DMS79 (cell line): Measurements from ENCODE around the gene KIF18B.

Experiments used
- DNase-seq: peaks from one replicate; lab custom pipeline; 2025; lab: John Stamatoyannopoulos, UW

The KIF18B gene

GRCh38 chr17:44918006-44918405 lies 29.6 kb downstream of the KIF18B start:
- no peak for DNase-seq

GRCh38 chr17:44917456-44917855 lies 30.1 kb downstream of the KIF18B start:
- no peak for DNase-seq

- no peak for DNase-seq
These were observed 30.8 kb downstream of the KIF18B start for GRCh38 chr17:44916781-44917241.

- DNase-seq = no peak
These were observed 31.5 kb downstream of the KIF18B start for GRCh38 chr17:44915862-44916780.

DNA sequence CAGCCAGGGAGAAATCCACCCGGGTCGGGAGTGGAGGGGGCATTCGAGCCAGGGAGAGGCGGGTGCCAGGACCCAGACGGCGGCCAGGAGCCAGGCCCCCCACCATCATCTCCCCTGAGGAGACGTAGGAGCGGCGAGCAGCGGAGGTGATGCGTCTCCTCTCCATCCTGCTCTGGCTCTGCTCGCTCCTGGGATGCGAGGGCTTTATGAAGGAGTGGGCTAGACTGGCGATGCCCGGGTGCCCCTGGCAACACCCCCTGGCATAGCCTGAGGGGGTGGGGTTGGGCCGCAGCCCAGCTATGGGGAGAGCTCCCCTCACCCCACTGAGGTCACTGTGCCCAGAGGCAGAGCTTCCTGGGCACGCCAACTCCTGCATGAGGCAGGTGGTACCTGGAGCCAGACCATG lies 32.2 kb downstream of the KIF18B start, which contains the start of gene GFAP:
TSS of gene GFAP (minus strand) at position 180 of the 406 bp plus-strand sequence. CDS start at position 166, 14 bp downstream.
- DNase-seq = no peak

- no peak for DNase-seq
These were observed 32.8 kb downstream of the KIF18B start for GRCh38 chr17:44914698-44915271.

DNA sequence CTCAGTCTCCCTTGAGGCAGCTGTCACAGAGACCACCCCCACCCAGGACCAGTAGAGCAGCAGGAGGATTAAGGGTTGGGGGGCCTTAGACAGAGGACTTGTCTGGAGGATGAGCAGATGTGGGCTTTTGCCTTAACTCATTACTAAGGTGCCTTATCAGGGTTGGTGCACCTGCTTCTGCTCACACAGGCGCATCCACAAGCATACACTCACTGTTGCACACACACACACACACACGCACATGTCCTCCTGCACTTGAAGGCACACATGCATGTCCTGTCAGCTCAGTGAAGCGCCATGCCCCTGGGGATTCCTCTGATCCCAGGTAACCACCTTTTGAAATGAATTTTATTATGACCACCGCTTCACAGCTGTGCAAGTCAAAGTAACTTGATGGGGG lies 33.4 kb downstream of the KIF18B start:
- peak; percentile 82 for DNase-seq

DNA sequence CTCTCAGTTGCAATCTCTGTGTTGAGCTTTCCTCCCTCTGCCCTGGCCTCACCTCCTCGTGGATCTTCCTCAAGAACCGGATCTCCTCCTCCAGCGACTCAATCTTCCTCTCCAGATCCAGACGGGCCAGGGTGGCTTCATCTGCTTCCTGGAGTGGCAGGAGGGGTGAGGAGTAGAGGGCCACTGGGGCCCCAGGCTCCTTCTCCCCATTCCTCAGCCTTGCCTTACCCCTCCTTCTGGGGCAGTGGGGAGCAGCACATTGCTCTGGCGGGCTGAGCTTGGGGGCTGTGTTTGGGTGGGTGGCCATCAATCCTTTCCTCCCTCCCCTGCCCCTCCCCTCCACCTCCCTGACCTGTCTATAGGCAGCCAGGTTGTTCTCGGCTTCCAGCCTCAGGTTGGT lies 33.9 kb downstream of the KIF18B start:
- no peak for DNase-seq

DNA sequence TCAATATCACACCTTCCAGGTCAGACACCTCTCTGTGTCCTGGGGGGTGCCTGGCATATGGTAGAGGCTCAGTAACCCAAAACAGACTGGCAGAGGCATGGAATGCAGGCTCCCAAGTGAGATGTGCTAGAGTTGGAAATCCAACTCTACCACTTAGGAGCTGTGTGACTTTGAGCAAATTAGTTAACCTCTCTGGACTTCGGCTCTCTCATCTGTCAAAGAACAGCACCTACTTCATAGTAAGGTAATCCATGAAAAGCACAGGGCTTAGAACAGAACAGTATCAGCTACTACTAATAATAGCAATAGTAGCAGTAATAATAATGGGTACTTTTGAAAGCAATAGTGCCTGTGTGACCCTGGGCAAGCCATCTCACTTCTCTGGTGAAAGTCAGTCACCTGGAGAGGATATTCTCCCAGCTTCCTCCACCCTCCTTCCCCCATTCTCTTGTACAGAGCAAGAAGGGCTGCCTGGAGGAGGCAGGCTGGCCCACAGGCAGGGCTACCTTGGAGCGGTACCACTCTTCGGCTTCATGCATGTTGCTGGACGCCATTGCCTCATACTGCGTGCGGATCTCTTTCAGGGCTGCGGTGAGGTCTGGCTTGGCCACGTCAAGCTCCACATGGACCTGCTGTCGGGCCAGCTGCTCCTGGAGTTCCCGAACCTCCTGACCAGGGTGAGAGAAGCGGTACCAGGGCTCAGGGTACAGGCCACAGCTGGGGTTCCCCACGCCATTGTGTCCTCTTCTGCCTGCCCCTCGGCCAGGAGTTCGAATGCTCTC lies 34.6 kb downstream of the KIF18B start:
- no peak for DNase-seq

- DNase-seq = peak; percentile 12
These were observed 36.2 kb downstream of the KIF18B start for GRCh38 chr17:44911133-44912001.

- DNase-seq = no peak
These were observed 37.1 kb downstream of the KIF18B start for GRCh38 chr17:44910231-44911106.

DNA sequence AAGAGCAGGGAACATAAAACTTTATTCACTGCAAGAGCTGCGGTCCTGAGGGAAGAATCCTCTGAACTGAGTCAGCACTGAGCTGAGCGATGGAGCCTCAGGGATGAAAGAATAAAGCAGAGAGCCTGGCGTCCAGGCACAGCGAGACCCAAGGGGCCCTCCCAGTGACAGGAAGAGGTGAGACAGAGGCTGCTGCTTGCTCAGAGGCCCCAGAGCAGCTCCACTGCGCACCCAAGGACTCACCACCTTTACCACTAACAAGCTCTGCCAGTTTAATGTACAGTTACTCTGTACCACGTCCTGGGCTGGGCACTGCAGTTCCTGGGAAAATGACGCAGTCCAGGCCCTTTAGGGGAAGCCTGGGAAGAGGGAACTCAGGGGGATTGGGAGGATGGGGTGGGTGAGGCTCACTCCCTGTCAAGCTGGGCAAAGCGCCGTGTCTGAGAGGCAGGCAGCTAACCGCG lies 37.9 kb downstream of the KIF18B start:
- no peak for DNase-seq

- no peak for DNase-seq
These were observed 38.7 kb downstream of the KIF18B start for GRCh38 chr17:44908761-44909326.

- no peak for DNase-seq
These were observed 39.7 kb downstream of the KIF18B start for GRCh38 chr17:44907729-44908470.

DNA sequence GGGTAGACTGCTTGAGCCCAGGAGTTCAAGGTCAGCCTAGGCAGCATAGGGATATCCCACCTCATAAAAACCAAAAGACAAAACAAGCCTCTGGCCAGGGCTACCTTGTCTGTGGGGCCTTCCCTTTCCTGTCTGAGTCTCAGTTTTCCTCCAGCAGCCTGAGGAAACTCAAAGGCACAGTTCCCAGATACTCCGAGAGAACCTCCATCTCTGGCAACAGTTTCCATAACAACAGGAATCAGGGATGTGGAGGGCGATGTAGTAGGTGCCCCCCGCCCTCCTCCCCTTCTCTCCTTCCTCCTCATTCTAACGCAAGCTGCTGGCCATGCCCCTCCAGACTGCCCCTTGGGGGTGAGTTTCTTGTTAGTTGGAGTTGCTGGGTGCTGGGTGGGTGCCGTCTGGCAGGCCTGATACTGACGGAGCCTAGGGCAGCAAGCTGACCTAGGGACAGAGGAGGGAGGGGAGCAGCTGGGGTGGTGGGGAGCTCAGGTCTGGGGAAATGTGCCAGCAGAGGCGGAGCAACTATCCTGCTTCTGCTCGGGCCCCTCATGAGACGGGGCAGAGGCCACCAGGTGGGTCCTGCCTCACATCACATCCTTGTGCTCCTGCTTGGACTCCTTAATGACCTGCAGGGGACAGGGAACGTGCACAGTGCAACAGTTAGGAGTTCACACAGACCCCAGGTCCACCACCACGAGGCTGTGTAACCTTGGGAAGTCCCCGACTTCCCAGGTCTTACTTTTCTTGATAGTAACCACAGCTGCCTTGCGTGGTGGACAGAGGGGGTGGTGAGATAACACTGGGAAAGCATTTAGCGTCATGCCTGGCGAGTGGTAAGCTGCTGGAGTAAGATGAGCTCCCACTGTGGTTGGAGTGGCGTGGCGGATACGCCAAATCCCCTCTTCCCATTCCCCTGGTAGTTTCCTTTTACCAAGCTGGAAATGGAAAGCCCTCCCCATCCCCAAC lies 40.5 kb downstream of the KIF18B start:
- DNase-seq = no peak

DNA sequence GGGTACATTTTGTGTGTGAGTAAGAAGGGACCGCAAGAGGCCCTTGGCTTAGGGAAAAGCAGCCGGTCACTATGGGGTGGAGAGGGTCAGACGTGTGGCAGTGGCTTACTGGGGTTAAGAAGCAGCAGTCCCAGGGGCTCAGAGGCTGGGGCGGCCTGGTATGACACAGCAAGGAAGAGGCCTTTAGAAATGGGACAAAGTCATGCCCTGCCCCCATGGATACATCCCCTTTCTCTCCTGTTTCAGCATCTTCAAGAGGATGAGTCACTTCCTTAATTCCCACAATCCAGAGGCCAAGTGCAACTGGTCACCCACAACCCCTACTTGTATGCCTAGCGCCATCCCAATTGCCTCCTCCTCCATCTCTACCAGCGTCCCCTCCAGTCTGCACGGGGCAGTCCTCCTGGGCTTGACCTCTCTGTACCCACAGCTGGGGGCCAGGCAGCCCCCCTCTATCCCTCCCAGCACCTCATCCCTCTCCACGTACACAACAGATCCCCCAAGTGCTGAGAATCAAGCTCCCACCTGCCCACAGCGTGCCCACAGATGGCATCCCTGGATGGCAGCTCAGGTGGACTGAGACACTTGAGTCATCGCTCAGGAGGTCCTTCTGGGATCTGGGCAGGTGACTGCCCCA lies 41.4 kb downstream of the KIF18B start:
- no peak for DNase-seq
